CD14-positive monocyte (primary cell): ENCODE data around the gene RNU6-9. TPM values are rescaled to one million over a fixed set of nuclear protein-coding genes. Genes with fewer than 3 reads are reported as not detected.

Experiments
- DNase-seq, 3 donors: peaks; one replicate each; pipeline ENCODE4 v3.0.0-alpha.2; 2011 to 2022
- H2AFZ ChIP-seq: 2 replicates; pipeline ENCODE4 v1.6.0; 2012; ENCODE audit warnings: mild to moderate bottlenecking, low read depth, low read length, inconsistent platforms; ENCODE audit not compliant: insufficient read depth, poor library complexity, severe bottlenecking
- H3K27ac ChIP-seq, 2 donors: 1 replicate in 1 of 2; 2 replicates in 1 of 2; pipeline ENCODE4 v1.5.1; 2012 to 2013; ENCODE audit warnings: low read length in 2 of 2, control low read depth in 1 of 2, inconsistent platforms in 1 of 2, low read depth in 1 of 2, mild to moderate bottlenecking in 1 of 2
- H3K27me3 ChIP-seq, 2 donors: one replicate each; pipeline versions ENCODE4 v1.6.0 to v1.6.1; 2011 to 2013; ENCODE audit warnings: low read length in 2 of 2; ENCODE audit not compliant: control insufficient read depth in 2 of 2, insufficient read depth in 2 of 2
- H3K36me3 ChIP-seq, 2 donors: replicated peaks in 1 of 2; 1 replicate in 1 of 2; 2 replicates in 1 of 2; pipeline versions ENCODE4 v1.5.1 to v1.6.1; 2012 to 2013; ENCODE audit warnings: low read length in 2 of 2, control low read depth in 1 of 2, inconsistent platforms in 1 of 2, mild to moderate bottlenecking in 1 of 2; ENCODE audit not compliant: insufficient read depth in 2 of 2, control insufficient read depth in 1 of 2
- H3K4me1 ChIP-seq, 2 donors: 1 replicate in 1 of 2; 2 replicates in 1 of 2; pipeline versions ENCODE4 v1.5.1 to v1.6.1; 2012 to 2013; ENCODE audit warnings: low read length in 2 of 2, control low read depth in 1 of 2, inconsistent platforms in 1 of 2, mild to moderate bottlenecking in 1 of 2, moderate library complexity in 1 of 2; ENCODE audit not compliant: insufficient read depth in 2 of 2, control insufficient read depth in 1 of 2
- H3K4me2 ChIP-seq: replicated peaks from 2 replicates; pipeline ENCODE3; 2012; ENCODE audit warnings: low read length, moderate library complexity, mild to moderate bottlenecking; ENCODE audit not compliant: poor library complexity, severe bottlenecking; ENCODE audit errors: extremely low read depth
- H3K4me3 ChIP-seq, 3 experiments: fragments of 200-600 bp in 1 of 3; sonication (generic) in 1 of 3; replicated peaks in 1 of 3; 1 replicate in 2 of 3; 2 replicates in 1 of 3; pipeline ENCODE4 v1.5.1; 2011 to 2013; ENCODE audit warnings: low read length in 3 of 3, mild to moderate bottlenecking in 3 of 3, control low read depth in 2 of 3, low read depth in 2 of 3, inconsistent platforms in 1 of 3, moderate library complexity in 1 of 3
- H3K79me2 ChIP-seq: 2 replicates; pipeline ENCODE4 v1.6.0; 2012; ENCODE audit warnings: mild to moderate bottlenecking, control low read depth, inconsistent platforms, low read length, moderate library complexity; ENCODE audit not compliant: insufficient read depth
- H3K9ac ChIP-seq: 2 replicates; pipeline ENCODE4 v1.6.0; 2017; ENCODE audit warnings: low read length, mild to moderate bottlenecking; ENCODE audit not compliant: insufficient read depth, poor library complexity, severe bottlenecking
- H3K9me3 ChIP-seq, 2 donors: replicated peaks in 1 of 2; 1 replicate in 1 of 2; 2 replicates in 1 of 2; pipeline versions ENCODE4 v1.5.1 to v1.6.1; 2012 to 2013; ENCODE audit warnings: low read length in 2 of 2, control low read depth in 1 of 2; ENCODE audit not compliant: control insufficient read depth in 1 of 2, insufficient read depth in 1 of 2
- H4K20me1 ChIP-seq: 2 replicates; pipeline ENCODE4 v1.6.0; 2012; ENCODE audit warnings: mild to moderate bottlenecking, low read length, control low read depth, moderate library complexity; ENCODE audit not compliant: insufficient read depth
- H3K27ac Mint-ChIP-seq, 7 donors: one replicate each; pipeline ENCODE4 v1.8.0; 2020; ENCODE audit warnings: mild to moderate bottlenecking in 7 of 7, mixed read lengths in 7 of 7, moderate library complexity in 6 of 7, inconsistent platforms in 2 of 7
- H3K27me3 Mint-ChIP-seq, 3 donors: one replicate each; pipeline ENCODE4 v1.8.0; 2021 to 2022; ENCODE audit warnings: low read depth in 3 of 3, mild to moderate bottlenecking in 3 of 3, mixed read lengths in 3 of 3, moderate library complexity in 3 of 3, inconsistent platforms in 1 of 3
- H3K36me3 Mint-ChIP-seq, 2 donors: one replicate each; pipeline ENCODE4 v1.8.0; 2020; ENCODE audit warnings: mixed read lengths in 2 of 2, inconsistent platforms in 1 of 2, mild to moderate bottlenecking in 1 of 2
- H3K4me1 Mint-ChIP-seq: one replicate; pipeline ENCODE4 v1.8.0; 2020; ENCODE audit warnings: mild to moderate bottlenecking, mixed read lengths
- H3K4me3 Mint-ChIP-seq, 2 donors: one replicate each; pipeline ENCODE4 v1.8.0; 2020; ENCODE audit warnings: mild to moderate bottlenecking in 2 of 2, mixed read lengths in 2 of 2, moderate library complexity in 1 of 2
- H3K9me3 Mint-ChIP-seq, 7 donors: one replicate each; pipeline ENCODE4 v1.8.0; 2020 to 2022; ENCODE audit warnings: mixed read lengths in 7 of 7, mild to moderate bottlenecking in 6 of 7, moderate library complexity in 6 of 7, inconsistent platforms in 2 of 7
- CTCF ChIP-seq: fragments of 200-600 bp; IDR thresholded peaks from one replicate; pipeline ENCODE4 v1.8.0; 2022; ENCODE audit warnings: antibody characterized with exemption, mild to moderate bottlenecking
- WGBS: methylation state at CpG from one replicate; pipeline ENCODE4 v1.1.5; 2013; ENCODE audit warnings: missing lambda C conversion rate; ENCODE audit not compliant: insufficient coverage; 5-methylcytosine and 5-hydroxymethylcytosine counted together
- intact Hi-C, 2 donors: fragments of 100-400 bp; cut with micrococcal nuclease; formaldehyde crosslinking; loops; one replicate each; pipeline versions ENCODE4 v1.15.0 to v1.15.1; 2023
- polyA plus RNA-seq, 3 donors: library from polyadenylated mRNA; depleted of rRNA in 1 of 3; unstranded in 2 of 3; stranded (reverse) in 1 of 3; fragments of 300-500 nt in 2 of 3; fragments of >200 nt in 1 of 3; fragmentation: Illumina TruSeq in 2 of 3; gene quantifications; 1 replicate in 2 of 3; 2 replicates in 1 of 3; pipeline ENCODE4 v1.2.3, GENCODE V29; 2012 to 2021

The RNU6-9 gene
- polyA plus RNA-seq, 3 donors = not detected

DNA sequence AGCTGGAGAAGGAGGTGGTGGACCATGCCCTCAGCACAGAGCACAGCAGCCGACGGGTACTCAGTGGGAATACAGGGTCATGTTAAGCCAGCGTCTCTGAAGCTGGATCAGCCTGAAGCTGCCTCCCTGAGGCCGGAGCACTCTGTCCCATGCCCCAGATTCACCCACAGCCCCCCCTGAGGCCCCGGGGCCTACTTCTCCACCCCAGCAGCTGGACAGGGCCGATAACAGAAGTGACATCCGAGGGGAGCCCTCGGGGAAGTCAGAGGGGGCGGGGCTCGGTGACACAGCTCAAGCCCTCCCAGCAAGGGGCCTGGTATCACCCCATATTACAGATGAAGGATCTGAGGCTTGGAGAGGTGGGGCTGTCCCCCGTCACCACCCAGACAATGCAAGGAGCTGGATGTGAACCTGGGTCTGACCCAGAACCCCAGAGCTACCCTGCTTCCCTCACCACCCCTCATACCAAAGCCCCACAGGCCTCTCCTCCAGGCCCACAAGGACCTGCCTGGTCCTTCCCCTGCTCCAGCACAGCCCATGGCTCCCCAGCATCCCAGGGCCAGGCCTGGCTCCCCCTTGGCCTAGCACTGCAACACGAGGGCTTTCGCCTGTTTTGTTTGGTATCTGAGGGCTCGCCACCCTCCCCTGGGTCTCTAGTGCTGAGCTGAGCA lies 14.0 kb downstream of the RNU6-9 start:
- peak; percentile 46 to 72 (median 51) for DNase-seq
- Histone ChIP-seq H3K4me1 (peaks cover 40 to 51% of the 10 kb centered on the region in 2 donors), H3K9ac (peak overlapping the region; percentile 27), H3K36me3 (peaks cover 0 to 3% of the 10 kb centered on the region in 2 donors), H3K27me3 (no peaks in the 10 kb centered on the region), H3K9me3 (no peaks in the 10 kb centered on the region), H2AFZ (no peak overlapping the region), H4K20me1 (peaks cover 50% of the 10 kb centered on the region), H3K27ac (peak overlapping the region; percentile 34 to 68), H3K4me2 (peak overlapping the region; percentile 22), H3K79me2 (peaks cover 81% of the 10 kb centered on the region), H3K4me3 (peak overlapping the region in 1 of 3 experiments; percentile 38)
- H3K36me3 Mint-ChIP-seq = peaks cover 13 to 43% of the 10 kb centered on the region in 2 donors
- H3K27me3 Mint-ChIP-seq = peaks cover 0 to 2% (median 0%) of the 10 kb centered on the region in 3 donors
- WGBS = 44% methylated on average over 9 of the region's 14 CpGs
- H3K4me1 Mint-ChIP-seq = peaks cover 44% of the 10 kb centered on the region
- intact Hi-C loops = no loop called here
- H3K4me3 Mint-ChIP-seq = peak overlapping the region in 1 of 2 donors; percentile 55
- no peak for TF ChIP-seq CTCF
- H3K27ac Mint-ChIP-seq = peak overlapping the region; percentile 59 to 96 (median 83)
- H3K9me3 Mint-ChIP-seq = no peaks in the 10 kb centered on the region

GRCh38 chr19:911197-912033 lies 18.1 kb downstream of the RNU6-9 start:
- WGBS = 91% methylated on average over 34 of the region's 54 CpGs
- H3K36me3 Mint-ChIP-seq = peaks cover 5 to 12% of the 10 kb centered on the region in 2 donors
- peaks cover 5 to 8% (median 5%) of the 10 kb centered on the region in 3 donors for H3K27me3 Mint-ChIP-seq
- no peak for TF ChIP-seq CTCF
- Histone ChIP-seq H3K9ac (no peak overlapping the region), H3K4me1 (peaks cover 50 to 70% of the 10 kb centered on the region in 2 donors), H3K27me3 (peaks cover 0 to 1% of the 10 kb centered on the region in 2 donors), H3K79me2 (peaks cover 62% of the 10 kb centered on the region), H3K27ac (no peak overlapping the region), H3K4me2 (peak overlapping the region; percentile 58), H3K36me3 (no peaks in the 10 kb centered on the region), H3K4me3 (peak overlapping the region in 1 of 3 experiments; percentile 49), H3K9me3 (no peaks in the 10 kb centered on the region), H2AFZ (no peak overlapping the region), H4K20me1 (peaks cover 17% of the 10 kb centered on the region)
- DNase-seq = no peak
- intact Hi-C loops = no loop called here
- peak overlapping the region in 2 of 7 donors; percentile 43 to 46 for H3K27ac Mint-ChIP-seq
- H3K9me3 Mint-ChIP-seq = peaks cover 0 to 3% (median 0%) of the 10 kb centered on the region in 7 donors
- H3K4me1 Mint-ChIP-seq = peaks cover 51% of the 10 kb centered on the region
- H3K4me3 Mint-ChIP-seq = peak overlapping the region; percentile 30 to 63
